GM23338 (cell line): Measurements from ENCODE around the gene AZGP1. TPM values are rescaled to one million over a fixed set of nuclear protein-coding genes. Genes with fewer than 3 reads are reported as not detected.

Source experiments
- ATAC-seq: fragments of 200-7000 bp; cut with Tn5 transposase; 3 replicates; pipeline ENCODE4 v1.9.1; 2020
- DNase-seq: peaks from one replicate; pipeline ENCODE4 v3.0.0-alpha.2; 2015; ENCODE audit warnings: low spot score
- H2AFZ ChIP-seq: fragments of 200-600 bp; sonication (generic); 2 replicates; pipeline ENCODE4 v1.8.0; 2016; ENCODE audit warnings: antibody characterized with exemption, mild to moderate bottlenecking, moderate library complexity
- H3F3A ChIP-seq: fragments of 200-600 bp; sonication (generic); replicated peaks from 2 replicates; pipeline ENCODE4 v1.8.0; 2017; ENCODE audit warnings: antibody characterized with exemption, mixed run types, low read depth
- H3K27ac ChIP-seq: fragments of 200-600 bp; sonication (generic); 2 replicates; pipeline ENCODE4 v1.6.1; 2016; ENCODE audit warnings: low read depth
- H3K27me3 ChIP-seq: fragments of 200-600 bp; sonication (generic); 2 replicates; pipeline ENCODE4 v1.8.0; 2016; ENCODE audit warnings: mild to moderate bottlenecking, mixed run types, moderate library complexity; ENCODE audit not compliant: insufficient read depth
- H3K36me3 ChIP-seq: fragments of 200-600 bp; sonication (generic); 2 replicates; pipeline ENCODE4 v1.8.0; 2016; ENCODE audit warnings: mild to moderate bottlenecking; ENCODE audit not compliant: insufficient read depth
- H3K4me1 ChIP-seq: fragments of 200-600 bp; sonication (generic); 2 replicates; pipeline ENCODE4 v1.8.0; 2016; ENCODE audit warnings: mild to moderate bottlenecking, moderate library complexity; ENCODE audit not compliant: insufficient read depth
- H3K4me2 ChIP-seq: fragments of 200-600 bp; sonication (generic); 2 replicates; pipeline ENCODE4 v1.7.1; 2017; ENCODE audit warnings: mixed run types
- H3K4me3 ChIP-seq: fragments of 200-600 bp; sonication (generic); 2 replicates; pipeline ENCODE4 v1.6.1; 2016; ENCODE audit warnings: mixed run types
- H3K79me2 ChIP-seq: fragments of 200-600 bp; sonication (generic); replicated peaks from 2 replicates; pipeline ENCODE4 v1.8.0; 2017; ENCODE audit warnings: mild to moderate bottlenecking; ENCODE audit not compliant: insufficient read depth
- H3K9me2 ChIP-seq: fragments of 200-600 bp; sonication (generic); 2 replicates; pipeline ENCODE4 v1.8.0; 2017; ENCODE audit not compliant: insufficient read depth
- H4K20me1 ChIP-seq: fragments of 200-600 bp; sonication (generic); replicated peaks from 2 replicates; pipeline ENCODE4 v1.8.0; 2017; ENCODE audit warnings: mild to moderate bottlenecking; ENCODE audit not compliant: insufficient read depth
- H3K27ac Mint-ChIP-seq: 2 replicates; pipeline ENCODE4 v1.8.0; 2020; ENCODE audit warnings: inconsistent platforms, mild to moderate bottlenecking, moderate library complexity, mixed read lengths
- H3K27me3 Mint-ChIP-seq: 3 replicates; pipeline ENCODE4 v1.8.0; 2022; ENCODE audit warnings: low read depth, mild to moderate bottlenecking, moderate library complexity, mixed read lengths, inconsistent platforms; ENCODE audit not compliant: insufficient read depth, poor library complexity
- H3K36me3 Mint-ChIP-seq: 3 replicates; pipeline ENCODE4 v1.8.0; 2021; ENCODE audit warnings: low read depth, mild to moderate bottlenecking, inconsistent platforms, moderate library complexity, mixed read lengths
- H3K4me1 Mint-ChIP-seq: 3 replicates; pipeline ENCODE4 v1.8.0; 2020; ENCODE audit warnings: mild to moderate bottlenecking, inconsistent platforms, mixed read lengths
- H3K4me3 Mint-ChIP-seq: 3 replicates; pipeline ENCODE4 v1.8.0; 2021; ENCODE audit warnings: moderate library complexity, mild to moderate bottlenecking, inconsistent platforms, mixed read lengths
- H3K9me3 Mint-ChIP-seq: 3 replicates; pipeline ENCODE4 v1.8.0; 2020; ENCODE audit warnings: moderate library complexity, mild to moderate bottlenecking, inconsistent platforms, mixed read lengths
- CREB1 ChIP-seq: fragments of 250-450 bp; sonication (Bioruptor Pico); IDR thresholded peaks from 2 replicates; pipeline ENCODE4 v1.5.0; 2020; ENCODE audit warnings: low read depth, mild to moderate bottlenecking, moderate library complexity
- EZH2 ChIP-seq: fragments of 200-600 bp; sonication (generic); IDR thresholded peaks from one replicate; pipeline ENCODE4 v1.8.0; 2017; ENCODE audit warnings: antibody characterized with exemption, mild to moderate bottlenecking, low read depth; ENCODE audit not compliant: unreplicated experiment
- EZH2phosphoT487 ChIP-seq: fragments of 200-600 bp; sonication (generic); IDR thresholded peaks from one replicate; pipeline ENCODE4 v1.8.1; 2018; ENCODE audit warnings: antibody characterized with exemption; ENCODE audit not compliant: unreplicated experiment
- JUNB ChIP-seq: IDR thresholded peaks from one replicate; pipeline ENCODE4 v1.6.1; 2016; ENCODE audit warnings: antibody characterized with exemption; ENCODE audit not compliant: unreplicated experiment
- NANOG ChIP-seq: IDR thresholded peaks from 2 replicates; pipeline ENCODE4 v1.6.1; 2016; ENCODE audit warnings: antibody characterized with exemption, borderline replicate concordance
- REST ChIP-seq: IDR thresholded peaks from one replicate; pipeline ENCODE4 v1.6.1; 2018; ENCODE audit warnings: antibody characterized with exemption; ENCODE audit not compliant: unreplicated experiment
- ZNF462 ChIP-seq: fragments of 250-450 bp; sonication (Bioruptor Pico); IDR thresholded peaks from 2 replicates; pipeline ENCODE4 v1.5.0; 2020; ENCODE audit warnings: mild to moderate bottlenecking, moderate library complexity
- polyA plus RNA-seq: library from polyadenylated mRNA; unstranded; fragments of >200 nt; fragmentation: Nextera tagmentation; extraction: Ambion mirVana; gene quantifications from 2 replicates; pipeline ENCODE4 v1.2.1, GENCODE V29; 2016
- total RNA-seq: library from RNA; depleted of rRNA; stranded (reverse); fragments of >200 nt; shearing (Covaris generic); gene quantifications from 2 replicates; pipeline ENCODE4 v1.2.3, GENCODE V29; 2014
- TF ChIP-seq, protein P1 (sequence below), 2 experiments: fragments of 200-600 bp in 1 of 2; sonication (generic) in 1 of 2; conservative IDR thresholded peaks; 2 replicates each; pipeline versions ENCODE4 v1.5.1 to v1.6.1; 2016 to 2017; ENCODE audit warnings: antibody characterized with exemption in 2 of 2, low read depth in 2 of 2, mild to moderate bottlenecking in 2 of 2, moderate library complexity in 1 of 2

Gene AZGP1
- total and polyA plus RNA-seq, 2 experiments from 2014 or later = 0.17 to 1.3 TPM

DNA sequence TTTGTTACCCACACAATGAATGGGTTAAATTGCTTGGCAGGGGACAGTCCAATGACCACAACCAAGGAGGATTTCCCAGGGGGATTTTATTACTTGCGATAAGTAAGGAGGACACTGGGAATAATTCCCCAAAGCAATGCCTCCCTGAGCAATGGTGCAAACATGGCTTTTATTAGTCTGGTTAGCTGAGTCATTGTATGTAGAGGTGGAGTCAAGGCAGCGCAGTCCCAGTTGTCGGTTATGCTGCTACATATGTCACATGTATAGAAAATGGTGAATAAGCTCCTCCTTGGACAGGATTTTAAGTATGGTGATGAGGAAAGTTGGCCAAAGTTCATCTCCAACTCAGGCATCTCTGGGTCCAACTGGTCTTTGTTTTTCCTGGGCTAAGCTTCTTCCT is 52.6 kb downstream of the AZGP1 start:
- Histone ChIP-seq H3K4me3 (no peak overlapping the region), H3K36me3 (no peaks in the 10 kb centered on the region), H3K9me2 (peaks cover 5% of the 10 kb centered on the region; the same call in 1 of the 2 replicates), H2AFZ (no peak overlapping the region), H4K20me1 (no peaks in the 10 kb centered on the region; the same call in 1 of the 2 replicates), H3K27ac (no peak overlapping the region), H3K4me1 (no peaks in the 10 kb centered on the region), H3K79me2 (peaks cover 6% of the 10 kb centered on the region), H3K27me3 (no peaks in the 10 kb centered on the region), H3K4me2 (no peak overlapping the region), H3F3A (no peaks in the 10 kb centered on the region)
- peaks cover 4% of the 10 kb centered on the region for H3K27me3 Mint-ChIP-seq
- no peak for TF ChIP-seq EZH2phosphoT487
- no peak for TF ChIP-seq ZNF462
- TF ChIP-seq EZH2 = no peak
- no peak for TF ChIP-seq NANOG
- no peak for TF ChIP-seq CREB1 (CRISPR knock-in tag)
- TF ChIP-seq, protein P1, sequence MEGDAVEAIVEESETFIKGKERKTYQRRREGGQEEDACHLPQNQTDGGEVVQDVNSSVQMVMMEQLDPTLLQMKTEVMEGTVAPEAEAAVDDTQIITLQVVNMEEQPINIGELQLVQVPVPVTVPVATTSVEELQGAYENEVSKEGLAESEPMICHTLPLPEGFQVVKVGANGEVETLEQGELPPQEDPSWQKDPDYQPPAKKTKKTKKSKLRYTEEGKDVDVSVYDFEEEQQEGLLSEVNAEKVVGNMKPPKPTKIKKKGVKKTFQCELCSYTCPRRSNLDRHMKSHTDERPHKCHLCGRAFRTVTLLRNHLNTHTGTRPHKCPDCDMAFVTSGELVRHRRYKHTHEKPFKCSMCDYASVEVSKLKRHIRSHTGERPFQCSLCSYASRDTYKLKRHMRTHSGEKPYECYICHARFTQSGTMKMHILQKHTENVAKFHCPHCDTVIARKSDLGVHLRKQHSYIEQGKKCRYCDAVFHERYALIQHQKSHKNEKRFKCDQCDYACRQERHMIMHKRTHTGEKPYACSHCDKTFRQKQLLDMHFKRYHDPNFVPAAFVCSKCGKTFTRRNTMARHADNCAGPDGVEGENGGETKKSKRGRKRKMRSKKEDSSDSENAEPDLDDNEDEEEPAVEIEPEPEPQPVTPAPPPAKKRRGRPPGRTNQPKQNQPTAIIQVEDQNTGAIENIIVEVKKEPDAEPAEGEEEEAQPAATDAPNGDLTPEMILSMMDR (conservative IDR thresholded peaks at IDR 0.05; ENCODE audit: low read depth in 2 of 2) = no peak
- no peak for TF ChIP-seq JUNB
- no peak for TF ChIP-seq REST
- no peak overlapping the region for H3K27ac Mint-ChIP-seq
- peaks cover 8% of the 10 kb centered on the region; the same call in 2 of the 3 replicates for H3K4me1 Mint-ChIP-seq
- ATAC-seq = no peak
- H3K36me3 Mint-ChIP-seq = peaks cover 33% of the 10 kb centered on the region
- no peak overlapping the region for H3K4me3 Mint-ChIP-seq
- no peak for DNase-seq
- peaks cover 34% of the 10 kb centered on the region for H3K9me3 Mint-ChIP-seq
